GM19463 (cell line): ENCODE measurements around the gene TUBB2A.
"Not testable (repeated sequence)": the region's sequence is repeated elsewhere in the genome, so short reads cannot be mapped to it uniquely, and the experiment has no call there.

Source experiments
- ATAC-seq: cut with Tn5 transposase; IDR thresholded peaks from one replicate; pipeline ENCODE4 v1.9.1; 2021; ENCODE audit warnings: mild to moderate bottlenecking, moderate library complexity; ENCODE audit not compliant: unreplicated experiment

The TUBB2A gene

DNA sequence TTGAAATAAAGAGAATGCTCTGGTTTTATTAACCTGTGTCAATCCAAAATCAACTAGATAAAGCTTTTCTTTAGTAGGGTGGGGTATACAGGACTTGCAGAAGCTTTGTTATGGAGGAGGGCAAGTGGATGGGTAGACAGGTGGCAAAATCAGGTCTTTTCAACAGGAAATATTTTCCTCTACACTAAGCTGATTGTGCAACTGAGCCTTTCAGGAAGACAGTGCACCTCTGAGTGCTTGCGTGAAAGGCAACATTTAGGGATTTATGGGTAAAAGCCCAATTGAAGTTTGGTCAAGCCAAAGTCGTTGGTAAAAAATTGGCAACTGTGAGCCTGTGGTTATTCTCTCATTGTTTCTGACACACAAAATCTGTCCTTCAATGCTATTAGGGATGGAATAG, 23.8 kb upstream of the TUBB2A start:
- no peak for ATAC-seq

DNA sequence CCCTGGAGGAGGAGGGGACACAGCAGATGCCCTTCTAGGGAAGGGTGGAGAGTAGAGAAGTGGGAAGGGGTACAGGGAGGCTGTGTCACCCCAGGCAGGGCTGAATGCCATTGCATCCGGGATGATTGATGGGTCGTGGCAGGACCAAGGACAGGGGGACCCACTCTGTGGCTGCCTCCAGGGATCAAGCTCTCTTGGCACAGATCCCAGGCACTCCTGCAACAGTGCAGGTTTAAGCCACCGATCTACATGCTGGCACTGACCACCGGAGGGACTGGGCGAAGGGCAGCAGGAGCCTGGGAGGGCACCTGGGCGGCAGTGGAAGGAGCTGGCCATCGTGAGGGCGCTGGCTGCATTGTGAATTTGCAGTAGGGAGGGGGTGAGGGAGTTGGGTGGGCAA, 22.6 kb upstream of the TUBB2A start:
- not testable (repeated sequence) for ATAC-seq

DNA sequence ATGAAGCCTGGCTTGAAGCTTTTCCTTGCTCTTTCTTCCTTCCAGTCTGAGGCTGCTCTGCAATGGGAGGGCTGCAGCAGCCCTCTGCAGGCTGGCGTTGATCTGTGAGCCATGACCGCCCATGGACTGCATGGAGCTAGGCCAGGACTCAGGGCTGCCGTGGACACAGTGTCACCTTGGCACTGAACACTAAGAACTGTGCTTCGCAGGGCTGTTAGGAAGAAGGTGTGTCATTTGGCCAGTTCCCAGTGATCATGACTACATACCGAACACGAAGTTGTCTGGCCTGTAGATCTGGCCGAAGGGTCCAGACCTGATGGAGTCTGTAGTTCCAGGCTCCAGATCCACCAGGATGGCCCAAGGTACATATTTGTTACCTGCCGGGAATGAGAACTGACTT, 21.3 kb upstream of the TUBB2A start:
- not testable (repeated sequence) for ATAC-seq

DNA sequence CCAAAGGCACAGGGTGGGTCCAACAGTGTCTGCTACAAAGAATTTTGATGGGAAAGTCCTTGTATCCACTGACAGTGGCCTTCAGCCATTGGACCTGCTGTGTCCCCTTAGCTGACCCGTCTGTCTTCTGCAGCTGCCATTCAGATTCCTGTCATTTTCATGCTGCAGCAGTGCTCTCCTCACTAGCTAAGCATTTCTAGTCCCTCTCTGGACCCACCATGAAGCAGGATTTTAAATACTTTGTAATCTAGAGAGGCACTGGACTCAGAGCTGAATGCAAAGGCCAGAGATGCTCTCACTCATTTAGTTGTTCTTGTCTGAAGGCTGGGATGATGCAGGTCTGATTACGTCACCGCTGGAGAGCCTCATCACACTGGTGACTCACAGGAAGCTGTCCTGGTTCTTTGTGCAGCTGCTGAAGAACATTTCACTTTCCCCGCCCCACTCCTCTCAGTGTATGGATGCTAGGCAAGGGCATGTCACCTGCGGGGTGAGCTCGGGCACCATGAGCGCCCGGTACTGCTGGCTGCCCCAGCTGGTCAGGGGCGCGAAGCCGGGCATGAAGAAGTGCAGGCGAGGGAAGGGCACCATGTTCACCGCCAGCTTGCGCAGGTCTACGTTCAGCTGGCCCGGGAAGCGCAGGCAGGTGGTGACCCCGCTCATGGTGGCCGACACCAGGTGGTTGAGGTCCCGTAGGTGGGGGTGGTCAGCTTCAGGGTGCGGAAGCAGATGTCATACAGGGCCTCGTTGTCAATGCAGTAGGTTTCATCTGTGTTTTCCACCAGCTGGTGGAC, 19.4 kb upstream of the TUBB2A start:
- ATAC-seq: no peak

DNA sequence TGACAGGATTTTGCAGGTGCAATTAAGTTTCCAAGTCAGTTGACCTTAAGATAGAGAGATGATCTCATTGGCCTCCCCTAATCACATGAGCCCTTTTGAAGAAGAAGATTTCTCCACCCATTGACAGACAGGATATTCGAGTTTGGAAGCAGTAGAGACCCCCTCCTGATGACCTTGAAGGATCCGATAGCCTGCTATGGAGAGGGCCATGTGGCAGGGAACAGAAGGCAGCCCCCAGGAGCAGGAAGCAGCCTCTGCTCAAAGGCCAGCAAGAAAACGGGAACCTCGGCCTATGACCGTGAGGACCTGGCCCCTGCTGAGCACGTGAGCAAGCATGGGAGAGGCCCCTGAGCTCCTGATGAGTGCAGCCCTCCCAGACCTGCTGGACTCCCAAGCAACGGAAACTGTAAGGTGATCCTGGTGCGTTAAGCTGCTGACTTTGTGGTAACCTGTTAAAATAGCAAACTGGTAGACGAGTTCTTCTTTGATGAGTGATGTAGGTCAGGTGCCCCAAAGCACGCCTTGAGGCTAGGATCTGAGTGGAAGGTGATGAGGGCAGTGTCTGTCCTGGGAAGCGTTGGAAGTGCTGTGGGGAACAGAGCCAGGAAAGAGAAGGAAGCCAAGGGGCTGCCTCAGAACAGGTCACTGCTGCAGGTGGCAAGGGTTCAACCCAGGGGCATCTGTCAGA, 18.5 kb upstream of the TUBB2A start:
- ATAC-seq: no peak

DNA sequence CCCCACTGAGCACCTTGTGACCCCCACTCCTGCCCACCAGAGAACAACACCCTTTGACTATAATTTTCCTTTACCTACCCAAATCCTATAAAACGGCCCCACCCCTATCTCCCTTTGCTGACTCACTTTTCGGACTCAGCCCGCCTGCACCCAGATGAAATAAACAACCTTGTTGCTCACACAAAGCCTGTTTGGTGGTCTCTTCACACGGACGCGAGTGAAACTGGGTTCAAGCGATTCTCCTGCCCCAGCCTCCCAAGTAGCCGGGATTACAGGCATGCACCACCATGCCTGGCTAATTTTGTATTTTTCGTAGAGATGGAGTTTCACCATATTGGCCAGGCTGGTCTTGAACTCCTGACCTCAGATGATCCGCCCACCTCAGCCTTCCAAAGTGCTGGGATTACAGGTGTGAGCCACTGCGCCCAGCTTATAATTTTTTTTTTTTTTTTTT, 16.3 kb upstream of the TUBB2A start:
- ATAC-seq: not testable (repeated sequence)

DNA sequence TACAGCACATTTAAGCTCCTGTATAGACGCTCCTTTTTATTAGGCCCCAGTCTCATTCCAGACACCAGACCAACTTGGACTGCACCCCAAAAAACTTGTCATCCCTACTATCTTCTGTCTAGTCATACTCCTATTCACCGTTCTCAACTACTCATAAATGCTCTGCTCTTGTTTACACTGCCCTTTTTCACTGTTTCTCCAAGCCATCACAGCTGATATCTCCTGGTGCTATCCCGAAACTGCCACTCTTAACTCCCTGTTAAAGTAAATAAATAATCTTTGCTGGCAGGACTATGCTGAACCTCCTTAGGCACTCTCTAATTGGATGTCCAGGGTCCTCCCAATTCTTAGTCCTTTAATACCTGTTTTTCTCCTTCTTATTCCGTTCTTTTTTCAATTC, 15.4 kb upstream of the TUBB2A start:
- not testable (repeated sequence) for ATAC-seq

DNA sequence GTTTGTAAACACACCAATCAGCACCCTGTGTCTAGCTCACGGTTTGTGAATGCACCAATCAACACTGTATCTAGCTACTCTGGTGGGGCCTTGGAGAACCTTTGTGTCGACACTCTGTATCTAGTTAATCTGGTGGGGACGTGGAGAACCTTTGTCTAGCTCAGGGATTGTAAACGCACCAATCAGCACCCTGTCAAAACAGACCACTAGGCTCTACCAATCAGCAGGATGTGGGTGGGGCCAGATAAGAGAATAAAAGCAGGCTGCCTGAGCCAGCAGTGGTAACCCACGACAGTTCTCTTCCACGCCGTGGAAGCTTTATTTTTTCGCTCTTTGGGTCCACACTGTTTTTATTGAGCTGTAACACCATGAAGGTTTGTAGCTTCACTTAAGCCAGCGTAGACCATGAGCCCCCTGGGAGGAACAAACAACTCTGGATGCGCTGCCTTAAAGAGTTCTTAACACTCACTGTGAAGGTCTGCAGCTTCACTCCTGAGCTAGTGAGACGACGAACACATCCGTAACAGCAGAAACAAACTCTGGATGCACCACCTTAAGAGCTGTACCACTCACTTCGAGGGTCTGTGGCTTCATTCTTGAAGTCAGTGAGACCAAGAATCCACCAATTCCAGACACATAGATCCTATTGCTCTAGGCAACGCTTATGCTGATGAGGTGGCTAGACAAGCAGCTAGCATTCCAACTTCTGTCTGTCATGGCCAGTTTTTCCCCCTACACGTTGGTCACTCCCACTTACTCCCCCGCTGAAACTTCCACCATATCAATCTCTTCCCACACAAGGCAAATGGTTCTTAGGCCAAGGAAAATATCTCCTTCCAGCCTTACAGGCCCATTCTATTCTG, 14.2 kb upstream of the TUBB2A start:
- not testable (repeated sequence) for ATAC-seq

DNA sequence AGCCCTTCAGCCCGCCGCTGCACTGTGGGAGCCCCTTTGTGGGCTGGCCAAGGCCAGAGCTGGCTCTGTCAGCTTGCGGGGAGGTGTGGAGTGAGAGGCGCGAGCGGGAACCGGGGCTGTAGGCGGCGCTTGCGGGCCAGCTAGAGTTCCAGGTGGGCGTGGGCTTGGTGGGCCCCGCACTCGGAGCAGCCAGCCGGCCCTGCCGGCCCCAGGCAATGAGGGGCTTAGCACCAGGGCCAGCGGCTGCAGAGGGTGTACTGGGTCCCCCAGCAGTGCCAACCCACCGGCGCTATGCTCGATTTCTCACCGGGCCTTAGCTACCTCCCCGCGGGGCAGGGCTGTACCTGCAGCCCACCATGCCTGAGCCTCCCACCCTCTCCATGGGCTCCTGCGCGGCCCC, 13.3 kb upstream of the TUBB2A start:
- not testable (repeated sequence) for ATAC-seq

DNA sequence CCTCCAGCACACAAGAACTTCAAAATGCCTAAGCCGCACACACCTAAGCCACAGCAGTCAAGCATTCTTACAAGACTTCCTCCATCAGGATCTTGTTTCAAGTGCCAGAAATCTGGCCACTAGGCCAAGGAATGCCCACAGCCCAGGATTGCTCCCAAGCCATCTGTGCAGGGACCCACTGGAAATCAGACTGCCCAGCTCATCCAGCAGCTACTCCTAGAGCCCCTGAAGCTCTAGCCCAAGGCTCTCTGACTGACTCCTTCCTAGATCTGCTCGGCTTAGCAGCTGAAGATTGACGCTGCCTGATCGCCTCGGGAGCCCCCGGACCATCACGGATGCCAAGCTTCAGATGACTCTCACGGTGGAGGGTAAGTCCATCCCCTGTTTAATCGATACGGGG, 10.7 kb upstream of the TUBB2A start:
- not testable (repeated sequence) for ATAC-seq

DNA sequence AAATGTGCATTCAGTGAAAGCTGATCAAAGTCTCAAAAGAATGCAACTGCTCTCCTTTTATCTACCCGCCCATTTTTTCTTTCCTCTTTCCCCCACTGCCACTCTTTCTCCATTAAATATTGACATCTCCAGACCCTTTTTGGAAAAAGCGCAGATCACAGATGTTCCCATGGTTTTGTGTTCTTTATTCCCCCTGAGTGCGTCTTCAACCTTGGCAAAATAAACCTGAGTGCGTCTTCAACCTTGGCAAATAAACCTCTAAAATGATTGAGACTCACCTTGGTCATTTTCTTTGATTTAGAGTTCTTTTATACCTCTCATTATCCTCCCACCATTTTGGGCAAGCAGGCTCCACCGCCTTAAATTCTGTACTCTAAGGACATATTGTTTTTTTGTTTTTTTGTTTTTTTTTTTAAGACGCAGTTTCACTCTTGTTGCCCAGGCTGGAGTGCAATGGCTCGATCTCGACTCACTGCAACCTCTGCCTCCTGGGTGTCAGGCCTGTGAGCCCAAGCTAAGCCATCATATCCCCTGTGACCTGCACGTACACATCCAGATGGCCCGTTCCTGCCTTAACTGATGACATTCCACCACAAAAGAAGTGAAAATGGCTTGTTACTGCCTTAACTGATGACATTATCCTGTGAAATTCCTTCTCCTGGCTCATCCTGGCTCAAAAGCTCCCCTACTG, 9.3 kb upstream of the TUBB2A start:
- ATAC-seq: not testable (repeated sequence)

DNA sequence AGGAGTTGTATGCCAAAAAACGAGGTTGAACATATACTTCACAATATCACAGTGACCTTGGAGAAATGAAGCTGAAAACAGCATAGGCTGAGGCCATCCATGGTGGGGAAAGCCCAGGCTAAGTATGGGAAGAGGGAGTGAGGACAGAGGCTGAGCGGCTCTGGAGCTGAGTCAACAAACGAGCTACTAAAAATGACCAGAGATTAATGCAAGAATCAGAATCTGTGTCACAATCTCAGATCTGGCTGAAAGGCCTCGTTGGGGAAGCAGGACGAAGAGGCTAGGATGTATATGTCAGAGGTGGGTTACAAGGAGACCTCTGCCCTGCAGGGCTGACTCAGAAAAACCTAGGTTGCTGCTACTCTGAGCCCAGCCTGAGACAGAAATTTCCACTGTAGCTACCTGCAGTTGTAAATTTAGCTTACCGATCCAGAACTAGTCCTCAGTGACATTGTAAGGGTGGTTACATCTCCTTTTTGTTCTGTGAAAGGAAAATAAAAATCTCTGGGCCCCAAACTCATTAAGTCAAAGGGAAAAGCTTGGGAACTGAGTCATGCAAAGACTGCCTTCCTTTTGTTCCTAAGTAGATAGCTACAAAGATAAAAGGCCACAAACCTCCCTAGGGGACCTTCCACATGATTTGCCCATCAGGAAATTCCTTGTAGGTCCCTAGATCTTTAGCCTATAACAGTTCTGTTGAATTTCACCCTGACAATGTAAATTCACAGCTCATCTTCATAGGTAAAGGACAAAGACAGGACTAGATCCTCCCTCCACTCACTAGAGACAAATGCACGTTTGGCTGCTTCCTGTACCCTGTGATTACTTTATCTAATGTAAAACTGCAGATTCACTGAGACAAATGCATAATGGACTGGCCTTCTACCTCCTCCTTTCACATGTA, 8.5 kb upstream of the TUBB2A start:
- ATAC-seq: no peak

DNA sequence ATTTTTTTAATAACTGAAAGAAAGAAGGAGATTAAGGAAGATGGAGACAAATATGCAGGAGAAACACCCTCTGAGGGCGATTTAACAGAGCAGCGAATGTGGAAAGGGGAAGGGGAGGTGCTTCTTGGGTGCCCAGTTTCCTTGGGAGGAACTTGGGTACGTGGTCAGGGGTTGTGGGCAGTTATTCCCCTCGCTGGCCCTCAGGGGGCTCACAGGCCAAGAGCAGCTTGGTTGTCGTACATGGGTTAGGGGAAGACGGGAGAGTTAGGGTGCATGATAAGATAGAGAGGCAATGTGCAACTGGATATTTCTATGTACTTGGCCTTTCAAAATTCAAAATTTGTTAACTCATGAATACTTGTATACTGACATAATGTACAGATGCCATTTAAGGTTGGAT, 7.0 kb upstream of the TUBB2A start:
- no peak for ATAC-seq

DNA sequence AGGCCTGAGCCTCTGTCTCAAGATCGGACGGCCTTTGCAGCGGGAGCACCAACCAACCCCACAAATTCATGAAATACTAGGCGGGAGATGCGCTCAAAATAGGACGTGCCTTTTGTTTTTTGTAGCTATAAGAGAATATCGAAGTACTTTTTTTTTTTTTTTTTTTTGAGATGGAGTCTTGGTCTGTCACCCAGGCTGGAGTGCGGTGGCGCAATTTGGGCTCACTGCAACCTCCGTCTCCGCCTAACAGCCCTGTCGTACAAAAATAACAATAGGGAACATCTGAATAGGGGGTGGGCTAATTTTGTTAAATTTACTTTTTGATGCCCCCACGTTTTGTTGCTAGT, 5.9 kb upstream of the TUBB2A start:
- ATAC-seq: no peak

DNA sequence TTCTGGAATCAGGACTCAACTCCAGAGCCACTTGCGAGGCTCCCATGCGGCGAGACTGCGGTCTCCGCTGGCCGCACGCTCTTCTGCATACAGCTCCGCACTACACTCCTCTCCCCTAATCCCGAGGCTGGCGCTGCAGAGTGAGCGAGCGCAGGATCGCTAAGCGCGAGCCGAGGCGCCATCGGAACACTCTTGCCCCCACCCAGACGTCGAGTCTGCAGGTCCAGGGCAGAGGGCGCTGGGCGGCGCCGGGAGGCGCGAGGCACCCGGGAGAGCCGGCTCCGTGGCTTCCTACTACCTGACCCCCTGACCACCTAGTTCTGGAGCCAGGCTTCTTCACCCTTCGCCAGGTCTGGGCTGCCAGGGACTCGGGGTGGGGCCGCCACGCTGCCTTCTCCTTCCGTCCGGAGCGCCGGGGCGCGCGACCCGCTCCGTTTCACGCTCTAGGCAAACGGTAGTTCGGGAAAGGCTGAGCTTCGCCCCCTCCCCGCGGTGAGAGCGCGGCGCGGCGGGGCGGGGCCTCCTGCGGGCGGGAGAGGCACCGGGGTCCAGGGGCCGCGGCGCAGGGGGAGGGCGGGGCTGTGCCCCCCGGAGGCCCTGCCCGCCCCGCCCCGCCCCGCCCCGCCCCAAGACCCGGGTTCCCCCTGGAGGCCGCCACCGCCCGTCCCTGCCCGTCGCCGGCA, 5.4 kb upstream of the TUBB2A start:
- ATAC-seq: peak; percentile 73

DNA sequence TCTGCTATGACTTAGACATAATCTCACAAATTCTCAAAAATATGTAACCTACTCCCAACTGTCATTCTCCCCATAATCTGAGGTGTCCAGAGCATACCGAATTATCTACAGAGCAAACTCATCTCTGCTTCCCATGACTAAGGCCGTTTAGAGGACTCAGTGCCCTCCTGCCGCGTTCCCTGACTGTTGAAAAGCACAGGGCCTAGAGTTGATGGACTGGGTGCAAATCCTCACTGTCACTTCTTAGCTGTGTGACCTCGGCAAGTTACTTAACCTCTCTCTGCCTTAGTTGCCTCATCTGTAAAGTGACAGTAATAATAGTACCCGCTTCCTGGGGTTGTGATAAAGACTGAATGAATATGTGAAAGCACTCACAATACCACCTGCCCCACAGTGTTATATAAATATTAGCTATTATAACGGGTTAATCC, 4.7 kb upstream of the TUBB2A start:
- ATAC-seq: no peak

DNA sequence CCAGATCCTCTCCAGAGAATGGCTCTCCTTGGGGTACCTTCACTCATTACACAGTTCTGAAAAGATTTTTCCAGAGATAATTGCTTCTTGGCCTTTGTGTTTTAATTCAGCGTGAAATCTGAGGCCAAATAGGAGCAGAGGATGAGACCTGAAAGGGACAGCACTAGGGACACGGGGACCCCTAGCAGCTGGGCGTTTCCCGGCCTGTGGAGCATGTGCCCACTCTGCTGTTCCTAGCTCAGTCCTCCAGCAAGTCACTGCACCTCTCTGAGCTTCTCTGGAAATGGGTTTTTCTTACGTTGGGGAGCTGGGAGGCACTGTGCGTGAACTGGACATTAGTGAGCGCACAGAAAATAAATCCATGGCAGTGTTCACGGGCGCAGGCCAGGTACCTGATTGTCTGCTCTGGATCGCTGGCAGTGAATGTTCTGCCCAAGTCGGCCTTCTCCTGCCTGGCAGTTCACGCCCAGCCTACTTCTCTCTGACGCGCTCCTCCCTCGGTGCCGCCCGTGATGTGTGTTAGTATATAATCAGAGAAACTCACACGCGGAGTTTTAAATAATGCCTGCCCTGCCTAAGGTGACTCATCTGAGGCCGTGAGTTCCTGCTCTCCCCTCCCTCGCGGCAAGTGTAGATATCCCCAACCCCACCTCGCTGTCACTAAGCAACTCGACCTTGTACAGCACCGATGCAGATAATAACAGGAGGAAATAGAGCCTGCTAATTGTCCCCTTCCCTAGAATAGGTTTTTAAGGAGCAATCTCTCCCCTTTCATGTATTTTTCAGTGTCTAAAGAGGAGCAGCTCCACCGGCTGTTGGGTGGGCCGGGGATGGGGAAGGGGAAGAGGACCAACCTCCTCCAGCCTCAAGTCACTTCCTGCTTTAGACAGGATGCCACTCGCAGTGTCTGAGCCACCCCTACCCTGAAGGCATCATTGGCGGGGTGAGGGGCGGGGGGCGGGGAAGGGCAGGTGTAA, 2.7 kb upstream of the TUBB2A start:
- ATAC-seq: no peak
